Right lobe of liver (tissue), 4 donors: ENCODE measurements around the gene FTH1.

Experiments
- POLR2A ChIP-seq: fragments of 450-650 bp; IDR thresholded peaks from one replicate; pipeline ENCODE4 v1.6.1; 2017; ENCODE audit warnings: antibody characterized with exemption, mild to moderate bottlenecking
- TF ChIP-seq, protein P1 (sequence below), 4 donors: fragments of 200-600 bp in 3 of 4; fragments of 450-650 bp in 1 of 4; IDR thresholded peaks; one replicate each; pipeline versions ENCODE4 v1.5.1 to v1.8.0; 2016 to 2022; ENCODE audit warnings: antibody characterized with exemption in 4 of 4, mild to moderate bottlenecking in 2 of 4
- donor health status: DM: no; HTN: no; CAD: no.
- donor health status: DM: no; HTN: no; CAD: no.
- donor health status: DM: no; HTN: yes; CAD: no.

DNA sequence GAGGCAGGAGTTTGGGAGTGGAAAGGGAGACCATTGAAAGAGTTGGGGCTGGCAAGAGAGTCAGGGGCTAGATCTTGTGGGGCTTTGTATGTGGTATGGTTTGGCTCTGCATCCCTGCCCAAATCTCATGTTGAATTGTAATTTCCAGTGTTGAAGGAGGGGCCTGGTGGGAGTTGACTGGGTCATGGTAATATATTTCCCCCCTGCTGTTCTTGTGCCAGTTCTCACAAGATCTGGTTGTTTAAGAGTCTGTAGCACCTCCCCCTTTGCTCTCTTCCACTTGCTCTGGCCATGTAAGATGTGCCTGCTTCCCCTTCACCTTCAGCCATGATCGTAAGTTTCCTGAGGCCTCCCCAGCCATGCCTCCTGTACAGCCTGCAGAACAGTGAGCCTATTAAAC, 39.9 kb downstream of the FTH1 start:
- TF ChIP-seq, protein P1, sequence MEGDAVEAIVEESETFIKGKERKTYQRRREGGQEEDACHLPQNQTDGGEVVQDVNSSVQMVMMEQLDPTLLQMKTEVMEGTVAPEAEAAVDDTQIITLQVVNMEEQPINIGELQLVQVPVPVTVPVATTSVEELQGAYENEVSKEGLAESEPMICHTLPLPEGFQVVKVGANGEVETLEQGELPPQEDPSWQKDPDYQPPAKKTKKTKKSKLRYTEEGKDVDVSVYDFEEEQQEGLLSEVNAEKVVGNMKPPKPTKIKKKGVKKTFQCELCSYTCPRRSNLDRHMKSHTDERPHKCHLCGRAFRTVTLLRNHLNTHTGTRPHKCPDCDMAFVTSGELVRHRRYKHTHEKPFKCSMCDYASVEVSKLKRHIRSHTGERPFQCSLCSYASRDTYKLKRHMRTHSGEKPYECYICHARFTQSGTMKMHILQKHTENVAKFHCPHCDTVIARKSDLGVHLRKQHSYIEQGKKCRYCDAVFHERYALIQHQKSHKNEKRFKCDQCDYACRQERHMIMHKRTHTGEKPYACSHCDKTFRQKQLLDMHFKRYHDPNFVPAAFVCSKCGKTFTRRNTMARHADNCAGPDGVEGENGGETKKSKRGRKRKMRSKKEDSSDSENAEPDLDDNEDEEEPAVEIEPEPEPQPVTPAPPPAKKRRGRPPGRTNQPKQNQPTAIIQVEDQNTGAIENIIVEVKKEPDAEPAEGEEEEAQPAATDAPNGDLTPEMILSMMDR (IDR thresholded peaks at IDR 0.05) = no peak
- no peak for TF ChIP-seq POLR2A
